NCI-H446 (cell line): Measurements from ENCODE around the gene CAMK1.

Experiments
- DNase-seq, 2 experiments: peaks; one replicate each; lab custom pipeline; 2025; lab: John Stamatoyannopoulos, UW

CAMK1 gene

GRCh38 chr3:9710174-9710739 lies 59.5 kb downstream of the CAMK1 start:
- DNase-seq: no peak
